Gastroesophageal sphincter (tissue), 4 donors: ENCODE measurements around the gene MAST1. TPM values are rescaled to one million over a fixed set of nuclear protein-coding genes. Genes with fewer than 3 reads are reported as not detected.

Experiments used
- ATAC-seq: fragments of 150-250 bp; one replicate; pipeline ENCODE4 v1.9.1; 2016; ENCODE audit warnings: mild to moderate bottlenecking, moderate library complexity
- H3K27ac ChIP-seq, 4 donors: fragments of 200-600 bp; sonication (generic) in 3 of 4; 1 replicate in 3 of 4; 2 replicates in 1 of 4; pipeline ENCODE4 v1.5.1; 2016 to 2019
- H3K27me3 ChIP-seq: fragments of 200-600 bp; sonication (generic); one replicate; pipeline ENCODE4 v1.5.1; 2019
- H3K36me3 ChIP-seq, 2 donors: fragments of 200-600 bp; sonication (generic); one replicate each; pipeline ENCODE4 v1.5.1; 2019; ENCODE audit warnings: control low read depth in 1 of 2
- H3K4me1 ChIP-seq, 3 donors: fragments of 200-600 bp; sonication (generic); 1 replicate in 2 of 3; 2 replicates in 1 of 3; pipeline ENCODE4 v1.5.1; 2016 to 2019; ENCODE audit warnings: control low read depth in 2 of 3
- H3K4me3 ChIP-seq, 2 donors: fragments of 200-600 bp; sonication (generic); one replicate each; pipeline ENCODE4 v1.5.1; 2019; ENCODE audit warnings: mild to moderate bottlenecking in 1 of 2, moderate library complexity in 1 of 2
- H3K9me3 ChIP-seq, 3 donors: fragments of 200-600 bp; sonication (generic); one replicate each; pipeline ENCODE4 v1.5.1; 2017 to 2019; ENCODE audit warnings: control low read depth in 2 of 3
- CTCF ChIP-seq, 4 experiments: fragments of 200-600 bp in 2 of 4; fragments of 450-650 bp in 2 of 4; sonication (generic) in 1 of 4; IDR thresholded peaks; one replicate each; pipeline ENCODE4 v1.5.1; 2017 to 2019; ENCODE audit warnings: antibody characterized with exemption in 4 of 4, mild to moderate bottlenecking in 2 of 4, moderate library complexity in 2 of 4
- EP300 ChIP-seq: sonication (generic); formaldehyde crosslinking; IDR thresholded peaks from one replicate; pipeline ENCODE4 v1.6.1; 2017; ENCODE audit warnings: antibody characterized with exemption, mild to moderate bottlenecking
- POLR2A ChIP-seq, 2 donors: fragments of 450-650 bp; IDR thresholded peaks; one replicate each; pipeline ENCODE4 v1.6.1; 2017; ENCODE audit warnings: antibody characterized with exemption in 2 of 2, mild to moderate bottlenecking in 2 of 2, moderate library complexity in 1 of 2
- POLR2AphosphoS5 ChIP-seq: sonication (generic); formaldehyde crosslinking; IDR thresholded peaks from one replicate; pipeline ENCODE4 v1.6.1; 2017; ENCODE audit warnings: antibody characterized with exemption
- WGBS, 2 donors: methylation state at CpG; one replicate each; pipeline ENCODE4 v1.1.5; 2018; ENCODE audit warnings: low coverage in 1 of 2; 5-methylcytosine and 5-hydroxymethylcytosine counted together
- small RNA-seq, 4 donors: library from RNA; depleted of rRNA; stranded (forward); fragments of <200 nt; gene quantifications; one replicate each; pipeline ENCODE3, GENCODE V24; 2016
- total RNA-seq, 4 donors: library from RNA; depleted of rRNA; stranded (reverse); fragments of >200 nt; gene quantifications; one replicate each; pipeline ENCODE4 v1.1.0, GENCODE V29; 2016

Gene MAST1
- total RNA-seq, 4 donors from 2014 or later, result 0.15 to 1.5 TPM; not detected in 2

GRCh38 chr19:12921047-12921446 is 82.7 kb downstream of the MAST1 start:
- no peak overlapping the region for H3K4me3 ChIP-seq
- no peak for TF ChIP-seq POLR2A (IDR thresholded peaks at IDR 0.05)
- no peak for TF ChIP-seq CTCF (IDR thresholded peaks at IDR 0.05)
- TF ChIP-seq EP300, result no peak
- TF ChIP-seq POLR2AphosphoS5, result no peak
- H3K27ac ChIP-seq, result no peak overlapping the region
- H3K9me3 ChIP-seq, result no peaks in the 10 kb centered on the region
- no peaks in the 10 kb centered on the region for H3K27me3 ChIP-seq
- H3K4me1 ChIP-seq, result peaks cover 0 to 14% (median 0%) of the 10 kb centered on the region in 3 donors
- ATAC-seq, result no peak
- peaks cover 0 to 41% of the 10 kb centered on the region in 2 donors for H3K36me3 ChIP-seq
- 37% methylated on average over 2 of the region's 3 CpGs; no CpG with 5 or more reads in 1 of the 2 donors for WGBS, 2 donors

DNA sequence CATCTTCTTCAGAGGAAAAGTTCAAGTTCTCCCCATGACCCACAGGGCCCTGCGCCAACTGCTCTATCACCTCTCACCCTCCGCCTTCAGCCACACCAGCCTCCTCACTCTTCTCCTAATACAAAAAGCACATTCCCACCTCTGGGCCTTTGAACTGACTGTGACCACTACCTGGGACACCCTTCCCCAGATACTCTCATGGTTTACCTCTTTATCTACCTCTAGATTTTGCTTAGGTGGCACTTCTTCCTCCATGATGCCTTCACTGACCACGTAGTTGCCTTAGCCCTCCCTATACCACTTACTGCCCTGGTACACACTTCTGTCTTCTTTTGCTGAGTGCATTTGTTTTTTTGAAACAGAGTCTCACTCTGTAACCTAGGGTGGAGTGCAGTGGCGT is 84.6 kb downstream of the MAST1 start:
- Histone ChIP-seq H3K4me3 (no peak overlapping the region), H3K9me3 (no peaks in the 10 kb centered on the region), H3K27me3 (no peaks in the 10 kb centered on the region), H3K36me3 (peaks cover 0 to 60% of the 10 kb centered on the region in 2 donors), H3K27ac (no peak overlapping the region), H3K4me1 (peaks cover 0 to 14% (median 0%) of the 10 kb centered on the region in 3 donors)
- no peak for ATAC-seq
- no peak for TF ChIP-seq POLR2A (IDR thresholded peaks at IDR 0.05)
- TF ChIP-seq EP300, result no peak
- no peak for TF ChIP-seq CTCF (IDR thresholded peaks at IDR 0.05)
- no peak for TF ChIP-seq POLR2AphosphoS5
- WGBS, 2 donors, result 89 to 92% methylated on average over 2 to 4 of the region's 4 CpGs

Small RNAs within 50 kb of the gene (small RNA-seq; reads per million reads assigned to genes)
- 0 to 0.37 (median 0.17) reads per million in 4 donors for gene MIR5695
- gene MIR6794, result 0 reads per million in 4 donors

Other genes with a start within 250 kb of the MAST1 start
- 1 to 10 TPM; 5.1 to 8.6 (median 6.7) TPM for gene ZNF490, start 227.7 kb upstream of the MAST1 start, total RNA-seq
- 10 to 100 TPM; 16.7 to 29.7 (median 20.4) TPM for gene ZNF791, start 227.6 kb upstream of the MAST1 start, total RNA-seq
- 10 to 100 TPM; 61.3 to 98.1 (median 70.8) TPM for gene MAN2B1, start 171.8 kb upstream of the MAST1 start, total RNA-seq
- gene WDR83, start 171.7 kb upstream of the MAST1 start, total RNA-seq, result 10 to 100 TPM in 3 of 4 donors, 1 to 10 TPM in 1; 8.8 to 19.8 (median 15.5) TPM
- 100 to 1,000 TPM in 1 of 4 donors, 10 to 100 TPM in 3; 77.3 to 122 (median 92.1) TPM for gene DHPS, start 156.6 kb upstream of the MAST1 start, total RNA-seq
- gene GNG14, start 150.5 kb upstream of the MAST1 start, total RNA-seq, result not detected
- gene FBXW9, start 141.9 kb upstream of the MAST1 start, total RNA-seq, result 1 to 10 TPM; 3.8 to 7.5 (median 4.1) TPM
- 10 to 100 TPM; 52.0 to 89.2 (median 76.1) TPM for gene TNPO2, start 114.6 kb upstream of the MAST1 start, total RNA-seq
- gene TRIR, start 103.8 kb upstream of the MAST1 start, total RNA-seq, result 100 to 1,000 TPM; 364 to 432 (median 398) TPM
- 10 to 100 TPM; 47.3 to 58.2 (median 55.8) TPM for gene GET3, start 101.0 kb upstream of the MAST1 start, total RNA-seq
- gene BEST2, start 86.7 kb upstream of the MAST1 start, total RNA-seq, result not detected
- 10 to 100 TPM; 13.5 to 24.1 (median 14.6) TPM for gene HOOK2, start 63.0 kb upstream of the MAST1 start, total RNA-seq
- gene JUNB, start 47.0 kb upstream of the MAST1 start, total RNA-seq, result 100 to 1,000 TPM in 3 of 4 donors, 10 to 100 TPM in 1; 99.3 to 614 (median 168) TPM
- 100 to 1,000 TPM; 178 to 303 (median 227) TPM for gene PRDX2, start 36.7 kb upstream of the MAST1 start, total RNA-seq
- gene THSD8, start 36.4 kb upstream of the MAST1 start, total RNA-seq, result not detected
- gene RNASEH2A, start 31.9 kb upstream of the MAST1 start, total RNA-seq, result 1 to 10 TPM; 2.0 to 9.4 (median 3.7) TPM
- 1 to 10 TPM in 1 of 4 donors, not detected in 3; 1.1 TPM for gene RTBDN, start 3.9 kb upstream of the MAST1 start, total RNA-seq
- 10 to 100 TPM; 22.3 to 37.1 (median 32.9) TPM for gene DNASE2, start 42.9 kb downstream of the MAST1 start, total RNA-seq
- not detected for gene KLF1, start 48.7 kb downstream of the MAST1 start, total RNA-seq
- gene GCDH, start 52.6 kb downstream of the MAST1 start, total RNA-seq, result 10 to 100 TPM; 46.7 to 87.6 (median 56.3) TPM
- under 1 TPM in 1 of 4 donors, not detected in 3; 0.62 TPM for gene SYCE2, start 80.8 kb downstream of the MAST1 start, total RNA-seq
- gene FARSA, start 95.2 kb downstream of the MAST1 start, total RNA-seq, result 10 to 100 TPM; 32.2 to 36.1 (median 33.2) TPM
- gene CALR, start 100.1 kb downstream of the MAST1 start, total RNA-seq, result 100 to 1,000 TPM; 218 to 410 (median 280) TPM
- gene RAD23A, start 107.3 kb downstream of the MAST1 start, total RNA-seq, result 100 to 1,000 TPM; 133 to 219 (median 158) TPM
- 10 to 100 TPM; 32.2 to 43.6 (median 36.9) TPM for gene GADD45GIP1, start 118.7 kb downstream of the MAST1 start, total RNA-seq
- gene DAND5, start 131.1 kb downstream of the MAST1 start, total RNA-seq, result under 1 TPM in 1 of 4 donors, not detected in 3; 0.35 TPM
- gene NFIX, start 157.0 kb downstream of the MAST1 start, total RNA-seq, result 100 to 1,000 TPM in 1 of 4 donors, 10 to 100 TPM in 3; 44.7 to 145 (median 72.4) TPM